GM18861 (cell line): ENCODE measurements around the gene EPHB1.
"Not testable (repeated sequence)": the region's sequence is repeated elsewhere in the genome, so short reads cannot be mapped to it uniquely, and the experiment has no call there.

Experiments used
- ATAC-seq: cut with Tn5 transposase; IDR thresholded peaks from one replicate; pipeline ENCODE4 v1.9.1; 2021; ENCODE audit not compliant: unreplicated experiment

Gene EPHB1

DNA sequence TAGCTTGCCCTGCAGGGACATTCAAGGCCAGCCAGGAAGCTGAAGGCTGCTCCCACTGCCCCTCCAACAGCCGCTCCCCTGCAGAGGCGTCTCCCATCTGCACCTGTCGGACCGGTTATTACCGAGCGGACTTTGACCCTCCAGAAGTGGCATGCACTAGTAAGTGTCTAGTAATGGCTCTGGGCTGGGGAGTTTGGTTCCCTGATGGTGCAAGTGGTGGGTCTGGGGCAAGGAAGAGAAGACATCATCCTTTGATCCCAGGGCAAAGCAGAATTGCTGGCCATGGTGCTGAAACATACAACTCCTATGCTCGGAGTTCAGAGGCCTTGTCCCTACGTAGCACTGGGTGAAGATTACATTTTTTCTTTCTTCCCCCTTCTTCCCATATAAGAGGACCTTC, 311.4 kb downstream of the EPHB1 start:
- no peak for ATAC-seq

DNA sequence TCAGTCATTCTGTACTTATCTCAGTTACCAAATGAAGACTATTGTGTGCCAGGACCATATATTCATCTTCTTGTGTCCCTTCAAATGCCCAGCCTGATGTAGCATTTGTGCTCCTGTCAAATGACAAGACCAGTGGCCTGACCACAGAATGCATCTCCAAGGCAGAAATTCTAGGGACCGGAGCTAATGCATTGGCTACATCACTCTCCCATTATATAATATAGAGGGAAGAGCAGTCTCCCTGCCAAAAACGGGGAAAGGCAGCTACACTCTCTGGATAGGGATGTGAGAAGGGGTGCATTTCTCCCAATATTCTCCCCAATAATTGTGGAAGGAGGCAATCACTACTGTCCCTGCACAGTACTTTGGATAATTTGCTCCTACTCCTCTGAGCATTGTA, 312.0 kb downstream of the EPHB1 start:
- ATAC-seq, result no peak

DNA sequence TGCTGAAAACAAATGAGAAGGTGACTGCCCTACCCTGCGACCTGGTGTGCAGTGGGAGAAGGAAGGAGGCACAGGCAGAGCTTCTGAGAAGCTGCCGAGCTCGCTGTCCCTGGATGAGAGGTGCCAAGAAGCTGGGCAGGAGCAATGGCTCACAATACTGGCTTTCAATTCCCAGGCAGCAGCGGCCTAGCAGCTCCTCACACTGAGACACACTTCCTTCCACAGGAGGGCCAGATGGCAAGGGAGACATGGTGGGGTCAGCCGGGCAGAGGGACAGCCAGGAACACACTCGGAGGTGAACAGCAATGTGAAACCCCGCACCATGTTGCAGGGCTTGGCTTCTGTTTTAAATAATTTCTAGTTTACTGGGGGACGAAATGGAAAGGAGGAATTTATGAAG, 314.6 kb downstream of the EPHB1 start:
- no peak for ATAC-seq

DNA sequence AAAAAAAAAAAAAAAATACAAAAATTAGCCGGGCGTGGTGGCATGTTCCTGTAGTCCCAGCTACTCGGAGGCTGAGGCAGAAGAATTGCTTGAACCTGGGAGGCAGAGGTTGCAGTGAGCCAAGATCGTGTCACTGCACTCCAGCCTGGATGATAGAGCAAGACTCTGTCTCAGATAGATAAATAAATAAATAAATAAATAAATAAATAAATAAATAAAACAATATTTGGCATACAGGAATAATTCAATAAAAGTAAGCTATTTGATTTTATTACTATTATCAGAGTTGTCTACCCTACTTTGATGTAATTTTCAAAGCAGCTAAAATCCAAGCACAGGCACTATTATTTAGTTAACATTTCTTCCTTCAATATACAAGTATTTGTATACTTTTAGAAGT, 319.5 kb downstream of the EPHB1 start:
- ATAC-seq, result not testable (repeated sequence)

DNA sequence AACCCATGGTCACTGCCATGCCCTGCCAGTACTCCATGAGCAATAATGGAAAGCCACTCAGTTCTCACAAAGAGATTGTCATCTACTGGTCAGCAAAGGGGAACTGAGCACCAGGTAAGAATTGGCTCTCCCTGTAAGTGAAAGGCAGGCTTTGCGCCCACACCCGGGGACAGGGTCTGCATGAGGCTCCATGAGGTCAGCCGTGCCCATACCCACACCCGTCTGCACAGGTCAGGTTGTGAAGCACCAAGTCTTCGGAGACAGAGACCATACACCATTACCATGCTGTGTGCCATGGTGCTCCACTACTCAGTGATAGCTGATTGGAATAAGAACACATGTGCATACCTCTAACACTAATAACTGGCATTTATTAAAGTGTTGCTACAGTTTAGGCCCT, 322.9 kb downstream of the EPHB1 start:
- ATAC-seq, result no peak

DNA sequence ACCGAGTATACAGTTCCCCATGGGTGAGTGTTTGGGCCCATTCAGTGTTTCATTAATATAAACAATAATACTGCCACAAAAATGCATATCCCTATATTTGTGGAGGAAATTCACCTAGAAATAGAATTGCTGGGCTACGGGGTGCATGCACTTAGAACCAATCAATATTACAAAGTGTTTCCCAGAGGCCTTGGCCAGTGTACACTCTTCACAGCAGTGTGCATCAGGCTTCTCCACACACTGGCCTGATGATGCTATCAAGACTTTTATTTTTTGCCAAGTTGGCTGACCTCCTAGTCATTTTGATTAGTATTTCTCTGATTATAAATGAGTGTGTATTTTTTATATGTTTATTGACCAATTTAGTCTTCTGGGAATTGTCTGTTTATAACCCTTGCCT, 323.7 kb downstream of the EPHB1 start:
- no peak for ATAC-seq

DNA sequence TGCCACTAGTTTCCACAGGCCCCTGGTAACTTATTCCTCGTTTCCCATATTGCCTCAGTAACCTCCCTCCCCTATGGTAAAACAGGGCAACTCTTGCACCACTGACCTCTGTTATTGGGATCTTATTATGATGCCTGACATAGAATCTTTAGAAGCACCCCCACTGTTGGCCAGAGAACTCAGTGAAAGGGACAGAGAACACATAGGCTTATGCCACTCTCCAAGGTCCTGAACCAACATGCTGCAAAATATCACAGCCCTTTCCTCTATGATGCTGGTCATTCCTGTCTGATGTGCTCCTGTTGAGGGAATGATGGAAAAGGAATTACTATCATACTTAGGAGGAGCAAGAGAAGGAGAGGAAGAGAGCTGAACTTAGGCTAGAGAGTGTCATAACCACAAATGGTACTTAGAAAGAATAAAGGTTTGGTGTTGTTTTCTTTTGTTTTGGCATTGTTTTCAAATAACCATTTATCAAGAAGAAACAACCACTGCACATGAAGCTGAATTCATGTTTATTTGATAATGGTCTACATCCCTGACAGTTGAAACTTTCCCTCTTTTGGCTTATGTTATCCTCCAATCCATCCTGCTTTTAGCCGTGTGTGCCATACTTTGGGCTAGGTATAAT, 330.2 kb downstream of the EPHB1 start:
- ATAC-seq, result no peak

DNA sequence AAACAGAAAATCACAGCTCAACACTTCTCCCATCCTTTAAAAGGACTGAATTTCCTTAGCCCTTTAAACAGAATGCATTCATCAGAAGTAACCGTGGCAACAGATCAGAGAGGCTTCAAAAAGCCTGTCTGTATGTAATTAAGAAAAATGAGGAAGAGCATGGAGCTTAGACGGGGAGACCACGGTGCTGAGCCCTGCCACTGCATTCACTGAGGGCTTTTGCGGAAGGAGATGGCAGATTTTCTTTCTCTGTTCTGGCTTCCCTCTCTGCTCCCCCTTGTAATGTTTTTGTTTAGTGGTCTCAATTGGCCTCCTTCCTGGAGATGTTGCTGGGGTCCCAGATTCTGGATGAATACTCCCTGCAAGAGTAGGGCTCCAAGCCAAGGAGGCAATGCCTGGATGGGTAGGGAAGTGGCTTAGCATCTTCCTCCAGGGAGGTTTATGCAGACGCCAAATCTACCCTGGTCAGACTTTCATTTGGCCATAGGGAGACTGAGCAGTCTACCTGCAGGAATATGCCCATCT, 332.9 kb downstream of the EPHB1 start:
- no peak for ATAC-seq

DNA sequence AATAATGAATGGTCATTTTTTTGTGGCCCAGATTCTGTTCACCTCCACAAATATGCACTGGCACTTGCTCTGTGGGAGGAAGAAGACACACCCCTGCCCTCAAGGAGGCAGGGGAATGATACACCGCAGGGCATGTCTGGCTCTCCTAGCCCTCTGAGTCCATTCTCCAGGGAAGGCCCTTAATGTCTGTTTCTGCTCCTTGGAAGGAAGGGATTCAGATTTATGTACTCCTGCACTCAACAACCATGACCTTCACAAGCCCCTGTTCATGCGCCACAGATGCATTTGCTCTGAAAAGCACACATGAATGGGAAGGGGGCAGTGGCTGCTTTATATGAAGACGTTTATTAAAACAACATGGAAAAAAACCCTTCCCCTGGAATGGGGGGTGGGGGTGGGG, 333.8 kb downstream of the EPHB1 start:
- ATAC-seq, result no peak

DNA sequence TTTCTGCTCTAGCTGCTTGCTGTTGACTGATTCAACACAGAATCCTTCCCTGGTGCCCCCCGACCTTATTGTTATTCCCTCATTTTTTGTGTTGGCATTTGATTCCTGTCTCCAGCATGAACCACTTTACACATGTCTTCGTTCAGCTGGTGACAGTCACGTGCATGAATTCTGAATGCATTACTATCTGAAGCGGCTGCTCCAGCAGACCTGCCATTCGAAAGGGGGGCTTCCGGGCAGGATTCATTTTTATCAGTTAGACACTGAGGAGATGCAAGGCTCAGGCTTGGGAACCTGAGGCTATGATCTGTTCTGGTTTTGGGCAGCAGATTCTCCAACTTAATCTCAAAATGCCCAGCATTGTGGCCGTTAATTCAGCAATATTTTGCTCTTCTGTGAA, 336.2 kb downstream of the EPHB1 start:
- no peak for ATAC-seq

DNA sequence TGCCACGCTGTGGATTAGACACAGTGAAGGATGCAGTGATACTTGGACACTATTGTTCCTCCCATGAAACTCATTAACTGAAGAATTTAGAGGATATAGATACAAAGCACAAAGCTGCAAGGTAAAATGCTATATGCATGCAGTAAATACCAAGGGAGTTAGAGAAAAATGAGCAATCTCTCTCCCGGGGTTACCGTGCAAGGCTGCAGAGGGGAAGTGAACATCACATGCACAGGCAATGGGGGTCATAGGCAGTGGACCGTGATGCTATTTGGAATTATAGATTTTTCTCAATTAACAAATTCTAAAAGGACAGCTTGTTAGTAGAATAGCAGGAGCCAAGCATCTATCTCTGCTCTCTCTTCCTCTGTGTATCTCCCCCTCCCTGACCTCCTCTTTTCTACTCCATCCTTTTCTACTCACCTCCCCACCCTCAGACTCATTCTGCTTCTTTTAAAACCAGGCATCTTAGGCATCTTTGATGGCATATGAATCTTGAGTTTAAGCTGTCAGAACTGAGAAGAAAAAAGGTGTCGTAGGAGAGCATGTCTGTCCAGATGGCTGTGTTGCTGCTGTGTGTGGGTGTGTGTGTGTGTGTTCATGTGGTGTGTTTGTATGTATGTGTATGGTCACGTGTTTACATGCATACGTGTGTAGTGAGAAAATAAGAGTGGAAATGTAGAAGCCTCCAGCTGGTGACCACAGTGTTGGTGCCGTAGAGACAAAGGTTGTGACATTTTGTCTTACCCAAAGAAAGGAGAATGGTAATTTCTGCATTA, 339.0 kb downstream of the EPHB1 start:
- ATAC-seq, result no peak

DNA sequence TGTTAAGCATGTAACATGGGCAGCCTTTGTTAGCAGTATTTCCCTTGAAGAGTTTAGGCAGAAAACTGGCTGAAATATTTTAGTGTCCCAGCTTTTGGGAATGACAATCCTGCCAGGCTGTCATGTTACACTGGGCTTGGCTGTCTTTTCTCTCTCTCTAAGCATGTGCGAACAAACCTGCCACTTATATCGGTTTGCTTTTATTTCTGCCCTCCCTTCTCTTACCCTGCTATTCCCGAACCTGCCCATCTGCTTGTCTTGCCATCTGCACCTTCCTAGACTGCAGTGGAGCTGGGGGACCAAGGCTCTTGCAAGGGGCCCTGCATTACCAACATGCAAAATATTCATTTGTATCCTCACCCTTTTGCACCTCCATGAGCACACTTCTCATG, 339.6 kb downstream of the EPHB1 start:
- ATAC-seq, result no peak

DNA sequence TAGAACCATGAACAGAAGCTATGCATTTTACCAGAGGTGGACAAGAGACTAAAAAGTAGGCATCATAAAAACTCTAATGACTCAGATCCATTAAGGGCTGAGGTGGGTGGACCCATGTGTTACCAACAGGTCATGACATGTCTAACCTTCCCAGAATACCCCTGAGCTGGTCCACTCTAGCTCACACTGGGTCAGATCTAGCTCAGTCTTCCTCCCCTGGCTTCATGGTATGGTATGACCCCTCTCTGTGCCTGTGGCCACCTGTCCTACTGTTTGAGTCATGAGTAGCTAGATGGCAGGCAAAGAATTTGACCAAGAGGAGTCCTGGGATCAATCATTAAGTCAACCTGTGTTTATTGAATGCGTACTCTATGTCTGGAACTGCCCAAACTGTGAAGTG, 340.4 kb downstream of the EPHB1 start:
- ATAC-seq, result no peak

DNA sequence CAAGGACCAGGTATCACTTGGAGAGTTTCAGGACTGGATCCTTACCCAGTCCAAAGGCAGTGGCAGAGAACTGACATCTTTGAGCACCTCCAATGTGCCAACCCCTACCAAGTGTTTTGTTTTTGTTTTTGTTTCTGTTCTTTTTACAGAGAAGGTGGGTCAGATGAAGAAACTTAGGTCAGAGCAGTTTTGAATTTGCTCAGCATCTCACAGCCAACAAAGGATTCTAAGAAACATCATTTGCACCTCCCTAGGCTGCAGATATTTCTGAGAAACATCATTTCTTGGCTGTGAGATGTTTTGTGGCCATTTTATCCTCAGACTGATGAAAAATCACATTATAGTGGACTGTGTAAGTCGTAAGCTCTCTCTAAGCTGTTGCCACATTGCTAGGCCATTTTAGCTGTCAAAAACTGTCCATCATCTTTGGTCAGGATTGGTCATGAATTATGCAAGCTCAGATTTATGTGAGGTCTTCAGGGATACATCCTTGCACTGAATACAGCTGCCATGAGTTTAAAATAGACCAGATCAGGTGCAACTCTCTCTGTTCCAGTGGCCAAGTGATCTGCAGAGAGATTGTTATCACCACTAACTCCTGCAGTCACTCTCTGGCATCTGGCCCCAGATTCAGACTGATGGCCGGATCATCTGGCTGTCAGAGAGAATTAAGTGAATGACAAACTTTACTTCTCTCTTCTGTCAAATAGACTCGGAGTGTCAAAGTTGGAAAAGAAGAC, 341.5 kb downstream of the EPHB1 start:
- ATAC-seq, result no peak

DNA sequence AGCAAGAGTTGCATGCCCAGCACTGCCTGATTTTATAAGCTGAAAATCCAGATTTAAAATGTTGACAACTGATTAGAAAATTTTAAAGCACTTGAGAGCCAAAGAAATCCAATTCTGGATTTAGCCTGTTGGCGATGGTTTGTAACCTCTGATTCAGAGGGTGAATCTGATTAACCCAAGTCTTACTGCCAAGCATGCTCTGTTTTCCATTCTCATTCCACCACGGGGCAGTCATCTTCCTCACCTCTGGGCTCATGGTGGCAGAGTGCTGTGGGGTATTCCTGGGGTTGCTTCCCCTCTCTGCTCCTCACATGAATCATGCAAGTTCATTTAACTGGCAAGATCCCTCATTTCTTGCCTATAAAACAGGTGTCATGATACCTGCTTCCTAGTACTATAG, 342.2 kb downstream of the EPHB1 start:
- ATAC-seq, result no peak

DNA sequence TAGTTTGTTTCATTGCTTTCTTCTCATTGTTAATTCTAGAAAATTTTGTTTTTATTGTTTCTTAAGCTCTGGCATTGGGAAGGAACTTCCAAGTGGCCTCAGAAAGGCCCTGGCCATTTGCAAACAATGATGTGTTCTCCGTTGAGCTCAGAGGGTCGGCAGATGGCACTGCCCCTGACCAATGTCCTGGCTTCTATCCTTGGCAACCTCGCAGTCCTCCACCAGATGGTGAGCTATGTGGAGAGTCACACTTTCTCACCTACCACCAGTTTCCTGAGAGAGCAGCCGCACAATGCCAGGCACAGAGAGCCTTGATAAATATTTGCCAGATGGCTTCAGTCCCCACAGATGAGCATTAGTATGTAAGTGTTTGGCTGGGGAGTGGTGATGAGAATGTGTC, 343.7 kb downstream of the EPHB1 start:
- no peak for ATAC-seq

DNA sequence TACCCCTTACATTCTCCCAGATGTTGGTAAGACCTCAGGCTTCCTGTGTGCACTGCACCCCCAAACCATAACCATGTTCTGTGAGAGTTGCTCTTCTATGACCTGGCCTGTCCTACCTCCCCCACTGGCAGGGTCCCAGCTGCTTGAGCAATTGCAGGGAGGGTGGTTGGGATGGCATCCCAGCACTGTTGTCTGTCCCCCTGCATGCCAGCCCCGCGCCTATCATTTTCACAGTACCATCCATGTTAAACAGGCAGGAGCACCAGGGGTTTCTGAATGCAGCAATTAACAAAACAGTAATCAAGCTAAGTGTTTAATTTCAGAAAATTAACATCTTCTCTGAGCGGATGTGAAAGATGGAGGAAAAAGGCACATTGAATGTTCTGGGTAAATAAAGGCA, 345.5 kb downstream of the EPHB1 start:
- no peak for ATAC-seq

DNA sequence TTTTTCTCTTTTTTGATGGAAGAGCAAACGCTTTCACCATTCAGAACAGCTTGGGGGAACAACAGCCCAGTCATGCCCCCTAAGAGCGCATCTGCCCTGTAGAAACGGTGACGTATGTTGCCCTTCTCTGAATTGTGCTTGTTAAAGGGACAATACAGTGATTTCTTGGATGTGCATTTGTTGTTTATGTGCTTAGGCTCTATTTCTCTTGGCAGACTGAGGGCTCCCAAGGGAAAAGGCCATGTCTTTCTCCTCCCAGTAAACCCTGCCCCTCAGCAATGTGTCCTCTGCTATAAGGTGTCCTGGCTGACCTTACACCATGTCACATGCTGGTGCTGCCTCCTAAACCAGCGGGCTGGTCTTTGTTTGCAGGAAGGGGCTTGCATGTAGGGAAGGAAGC, 346.1 kb downstream of the EPHB1 start:
- no peak for ATAC-seq

DNA sequence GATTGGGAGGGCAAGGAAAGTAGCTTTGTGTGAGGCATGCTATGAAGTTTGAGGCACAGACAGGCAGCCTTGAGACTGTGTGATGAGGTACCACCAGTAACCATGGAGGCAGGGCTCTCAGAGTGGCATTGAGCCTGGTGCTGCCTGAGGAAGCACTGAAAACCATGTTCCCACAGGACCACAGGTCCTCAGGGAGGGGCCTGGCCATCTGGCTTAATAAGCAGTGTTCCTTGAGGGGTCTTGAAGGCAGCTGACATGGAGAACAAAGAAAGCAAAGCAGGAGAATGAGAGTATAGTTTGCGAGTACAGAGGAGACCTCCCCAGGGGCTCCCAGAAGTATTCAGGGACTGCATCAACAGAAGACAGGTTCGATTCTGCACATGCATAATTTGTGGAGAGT, 346.6 kb downstream of the EPHB1 start:
- no peak for ATAC-seq

DNA sequence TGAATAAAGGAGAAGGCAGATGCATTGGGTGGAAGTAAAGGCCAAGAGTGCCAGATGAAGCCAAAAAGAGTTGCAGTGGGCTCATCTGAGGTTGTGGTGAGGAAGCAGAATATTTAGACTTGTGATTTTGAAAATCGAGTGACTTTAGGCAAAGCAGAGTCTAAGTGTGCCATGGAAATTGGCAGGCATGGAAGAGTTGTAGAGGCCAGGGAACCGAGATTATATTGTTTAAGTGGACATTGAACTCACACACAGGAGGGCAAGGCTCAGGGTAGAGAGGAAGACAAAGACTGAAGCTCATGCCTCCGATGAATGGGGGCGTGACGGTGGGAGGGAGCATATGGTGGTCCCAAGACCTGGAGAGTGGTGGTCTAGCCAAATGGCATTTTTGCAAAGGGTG, 347.5 kb downstream of the EPHB1 start:
- ATAC-seq, result no peak

DNA sequence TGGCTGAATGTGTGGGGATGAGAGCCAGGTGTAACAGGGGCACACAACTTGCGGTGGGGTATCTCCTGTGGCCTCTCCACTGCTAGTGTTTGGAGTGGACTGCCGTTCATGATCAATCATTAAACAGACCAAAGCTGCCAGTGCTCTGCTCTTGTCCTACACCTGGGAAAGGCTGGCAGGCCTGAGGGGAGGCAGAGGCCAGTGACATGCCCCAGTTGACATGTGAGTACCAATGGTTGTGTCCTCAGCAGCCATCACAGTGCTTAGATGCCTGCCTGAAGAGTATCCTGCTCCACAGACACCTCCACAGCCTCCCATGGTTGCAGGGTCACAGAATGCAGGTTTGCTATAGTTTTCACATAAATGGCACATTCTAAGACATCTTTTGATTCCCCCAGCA, 348.4 kb downstream of the EPHB1 start:
- no peak for ATAC-seq

DNA sequence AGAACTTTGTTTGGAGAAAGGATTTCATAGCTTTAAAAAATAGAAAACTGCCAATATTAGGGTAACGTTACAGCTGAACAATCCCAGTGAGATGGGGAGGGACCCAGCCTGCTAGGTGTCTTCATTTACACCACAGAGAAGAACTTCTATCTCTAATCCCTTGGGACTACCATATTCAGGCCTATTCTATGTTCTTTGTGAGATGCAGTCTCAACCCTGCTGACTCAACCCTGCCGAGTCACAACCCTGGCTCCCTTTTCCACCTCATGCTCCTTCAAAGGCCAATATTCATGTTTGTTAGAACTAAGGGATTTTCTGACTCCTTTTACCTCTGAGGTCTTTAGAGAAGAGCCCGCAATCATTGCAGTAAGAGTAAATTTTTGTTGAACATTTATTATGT, 350.5 kb downstream of the EPHB1 start:
- ATAC-seq, result no peak
